Fibroblast of skin of right quadriceps (primary cell): Measurements from ENCODE around the gene JAM3.

Experiments
- DNase-seq: peaks from one replicate; pipeline ENCODE4 v3.0.0-alpha.2; 2013

The JAM3 gene

GRCh38 chr11:134039726-134040385 lies 29.0 kb upstream of the JAM3 start:
- DNase-seq = no peak

- DNase-seq = peak; percentile 74
Measured at GRCh38 chr11:134040386-134041302, 28.2 kb upstream of the JAM3 start.

- DNase-seq = no peak
Measured at GRCh38 chr11:134041349-134041748, 27.5 kb upstream of the JAM3 start.

- peak; percentile 43 for DNase-seq
Measured at GRCh38 chr11:134041791-134042696, 26.8 kb upstream of the JAM3 start.

GRCh38 chr11:134043821-134044420 lies 25.0 kb upstream of the JAM3 start:
- DNase-seq = no peak

GRCh38 chr11:134044514-134045284 lies 24.2 kb upstream of the JAM3 start:
- DNase-seq = no peak

GRCh38 chr11:134045799-134046635 lies 22.9 kb upstream of the JAM3 start:
- DNase-seq = no peak

- DNase-seq = no peak
Measured at GRCh38 chr11:134046681-134047449, 22.0 kb upstream of the JAM3 start.

GRCh38 chr11:134047586-134047999 lies 21.3 kb upstream of the JAM3 start:
- DNase-seq = peak; percentile 86

- DNase-seq = no peak
Measured at GRCh38 chr11:134048028-134048427, 20.8 kb upstream of the JAM3 start.

GRCh38 chr11:134049303-134049702 lies 19.6 kb upstream of the JAM3 start:
- no peak for DNase-seq

GRCh38 chr11:134050541-134051383 lies 18.1 kb upstream of the JAM3 start:
- DNase-seq = peak; percentile 60

GRCh38 chr11:134052395-134052987 lies 16.4 kb upstream of the JAM3 start:
- DNase-seq = no peak

- no peak for DNase-seq
Measured at GRCh38 chr11:134052988-134053945, 15.6 kb upstream of the JAM3 start.

- DNase-seq = no peak
Measured at GRCh38 chr11:134055029-134055428, 13.8 kb upstream of the JAM3 start.

- no peak for DNase-seq
Measured at GRCh38 chr11:134060316-134060715, 8.6 kb upstream of the JAM3 start.
